ENCODE data around the gene HRAS. TPM values are rescaled to one million over a fixed set of nuclear protein-coding genes. Genes with fewer than 3 reads are reported as not detected.

The HRAS gene
- total RNA-seq, 3 donors from 2014 or later (not counting 1 experiment from before 2014, with no cell fraction given), result 27.6 to 35.0 (median 30.6) TPM

DNA sequence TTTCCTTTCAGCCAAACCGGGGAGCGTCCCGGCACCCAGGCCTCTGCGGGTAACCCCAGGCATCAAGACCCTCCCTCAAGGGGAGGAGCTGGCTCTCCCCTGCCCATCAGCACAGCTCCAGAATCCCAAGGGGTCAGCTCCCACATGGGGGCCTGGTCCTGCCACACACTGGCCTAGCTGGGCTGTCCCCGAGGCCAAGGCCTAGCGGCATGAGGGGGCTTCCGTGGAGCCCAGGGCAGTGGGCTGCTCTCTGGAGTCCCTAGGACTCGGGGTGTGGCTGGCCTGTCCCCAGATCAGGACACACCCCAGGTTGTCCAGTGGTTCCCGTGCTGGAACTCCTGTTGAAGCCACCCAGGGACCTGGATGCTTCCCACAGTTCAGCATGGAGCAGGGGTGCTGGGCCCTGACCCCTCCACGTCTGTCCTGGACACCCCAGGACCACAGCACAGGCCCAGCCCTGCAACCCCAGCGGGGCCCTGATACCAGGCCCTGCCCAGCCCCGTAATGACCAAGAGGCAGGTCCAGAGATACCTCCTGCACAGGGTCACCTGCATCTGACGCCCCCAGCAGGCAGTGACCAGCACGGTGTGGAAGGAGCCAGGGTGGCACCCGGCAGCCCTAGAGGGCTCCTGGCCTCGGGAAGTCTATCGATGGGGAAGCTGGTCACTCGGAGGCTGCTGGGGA is 5.5 kb downstream of the HRAS start:
- Mint-ChIP-seq H3K27ac (no peak overlapping the region), H3K4me3 (no peak overlapping the region), H3K9me3 (no peaks in the 10 kb centered on the region), H3K4me1 (peaks cover 0 to 7% of the 10 kb centered on the region in 2 donors), H3K27me3 (ENCODE audit: low read depth in 2 of 2) (no peaks in the 10 kb centered on the region), H3K36me3 (no peaks in the 10 kb centered on the region)
- peaks cover 11% of the 10 kb centered on the region for H3K36me3 ChIP-seq (ENCODE audit: control insufficient read depth, insufficient read depth, low read length)
- no peaks in the 10 kb centered on the region for H3K27me3 ChIP-seq (ENCODE audit: control insufficient read depth, insufficient read depth, low read length)
- no peaks in the 10 kb centered on the region for H3K9me3 ChIP-seq (ENCODE audit: control insufficient read depth, insufficient read depth, low read length)
- WGBS (ENCODE audit: insufficient coverage), result 92% methylated on average over 18 of the region's 18 CpGs
- no peak overlapping the region for H3K4me3 ChIP-seq (ENCODE audit: low read length)
- intact Hi-C loops (cut with micrococcal nuclease), result no loop called here
- H3K27ac ChIP-seq (ENCODE audit: low read length), result no peak overlapping the region
- H3K4me1 ChIP-seq (ENCODE audit: control insufficient read depth, insufficient read depth, low read length), result peaks cover 10% of the 10 kb centered on the region
- no peak for ATAC-seq
- TF ChIP-seq, protein P1, sequence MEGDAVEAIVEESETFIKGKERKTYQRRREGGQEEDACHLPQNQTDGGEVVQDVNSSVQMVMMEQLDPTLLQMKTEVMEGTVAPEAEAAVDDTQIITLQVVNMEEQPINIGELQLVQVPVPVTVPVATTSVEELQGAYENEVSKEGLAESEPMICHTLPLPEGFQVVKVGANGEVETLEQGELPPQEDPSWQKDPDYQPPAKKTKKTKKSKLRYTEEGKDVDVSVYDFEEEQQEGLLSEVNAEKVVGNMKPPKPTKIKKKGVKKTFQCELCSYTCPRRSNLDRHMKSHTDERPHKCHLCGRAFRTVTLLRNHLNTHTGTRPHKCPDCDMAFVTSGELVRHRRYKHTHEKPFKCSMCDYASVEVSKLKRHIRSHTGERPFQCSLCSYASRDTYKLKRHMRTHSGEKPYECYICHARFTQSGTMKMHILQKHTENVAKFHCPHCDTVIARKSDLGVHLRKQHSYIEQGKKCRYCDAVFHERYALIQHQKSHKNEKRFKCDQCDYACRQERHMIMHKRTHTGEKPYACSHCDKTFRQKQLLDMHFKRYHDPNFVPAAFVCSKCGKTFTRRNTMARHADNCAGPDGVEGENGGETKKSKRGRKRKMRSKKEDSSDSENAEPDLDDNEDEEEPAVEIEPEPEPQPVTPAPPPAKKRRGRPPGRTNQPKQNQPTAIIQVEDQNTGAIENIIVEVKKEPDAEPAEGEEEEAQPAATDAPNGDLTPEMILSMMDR (IDR thresholded peaks at IDR 0.05), result no peak
- no peak for DNase-seq

DNA sequence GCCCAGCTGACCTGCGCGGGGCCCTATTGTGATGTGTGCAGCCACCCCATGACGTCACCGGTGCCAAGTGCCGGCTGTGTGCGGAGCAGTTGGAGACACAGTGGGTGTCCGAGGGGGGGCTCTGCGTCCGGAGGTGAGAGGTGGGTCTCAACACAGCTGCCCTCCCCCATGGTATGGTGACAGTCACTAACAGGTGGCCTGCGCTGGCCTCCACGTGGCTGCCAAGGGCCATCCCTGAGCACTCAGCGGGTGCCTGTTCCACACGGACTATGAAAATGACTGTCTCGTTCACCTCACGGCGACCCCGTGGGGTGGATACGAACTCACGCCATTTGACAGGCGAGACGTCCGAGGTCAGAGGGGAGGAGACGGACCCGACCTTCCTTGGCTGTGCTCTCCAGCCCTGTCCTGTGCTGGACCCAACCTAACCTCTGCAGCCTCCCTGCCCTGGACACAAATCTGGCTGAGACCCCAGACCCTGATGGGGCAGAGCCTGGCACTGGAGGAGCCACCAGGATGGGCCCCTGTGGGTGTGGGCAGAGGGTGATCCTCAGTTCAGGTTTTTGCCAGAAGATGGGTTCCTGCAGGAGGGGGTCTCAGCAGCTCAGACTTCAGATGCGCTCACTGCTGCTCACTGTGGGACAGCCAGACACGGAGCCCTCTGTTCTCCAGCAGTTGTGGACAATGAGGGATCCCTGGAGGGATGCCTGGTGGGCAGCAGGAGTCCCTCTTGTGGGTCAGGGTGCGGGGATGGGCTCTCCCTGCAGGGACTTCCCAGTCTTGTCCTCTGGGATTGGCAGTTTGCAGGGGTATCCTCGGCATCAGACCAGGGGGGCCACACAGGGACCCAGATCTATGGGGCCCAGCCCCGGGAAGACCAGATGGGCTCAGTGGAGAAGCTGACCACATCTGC is 6.3 kb downstream of the HRAS start:
- 91% methylated on average over 29 of the region's 29 CpGs for WGBS (ENCODE audit: insufficient coverage)
- no peak overlapping the region for H3K27ac ChIP-seq (ENCODE audit: low read length)
- no peak overlapping the region for H3K27ac Mint-ChIP-seq
- TF ChIP-seq, protein P1 (IDR thresholded peaks at IDR 0.05), result no peak
- H3K36me3 Mint-ChIP-seq, result no peaks in the 10 kb centered on the region
- no peak overlapping the region for H3K4me3 Mint-ChIP-seq
- no peak overlapping the region for H3K4me3 ChIP-seq (ENCODE audit: low read length)
- no peaks in the 10 kb centered on the region for H3K9me3 ChIP-seq (ENCODE audit: control insufficient read depth, insufficient read depth, low read length)
- intact Hi-C loops (cut with micrococcal nuclease), result no loop called here
- DNase-seq, result no peak
- peaks cover 0 to 3% of the 10 kb centered on the region in 2 donors for H3K4me1 Mint-ChIP-seq
- H3K4me1 ChIP-seq (ENCODE audit: control insufficient read depth, insufficient read depth, low read length), result peaks cover 2% of the 10 kb centered on the region
- no peaks in the 10 kb centered on the region for H3K27me3 Mint-ChIP-seq (ENCODE audit: low read depth in 2 of 2)
- H3K9me3 Mint-ChIP-seq, result no peaks in the 10 kb centered on the region
- H3K36me3 ChIP-seq (ENCODE audit: control insufficient read depth, insufficient read depth, low read length), result peaks cover 11% of the 10 kb centered on the region
- H3K27me3 ChIP-seq (ENCODE audit: control insufficient read depth, insufficient read depth, low read length), result no peaks in the 10 kb centered on the region
- no peak for ATAC-seq

DNA sequence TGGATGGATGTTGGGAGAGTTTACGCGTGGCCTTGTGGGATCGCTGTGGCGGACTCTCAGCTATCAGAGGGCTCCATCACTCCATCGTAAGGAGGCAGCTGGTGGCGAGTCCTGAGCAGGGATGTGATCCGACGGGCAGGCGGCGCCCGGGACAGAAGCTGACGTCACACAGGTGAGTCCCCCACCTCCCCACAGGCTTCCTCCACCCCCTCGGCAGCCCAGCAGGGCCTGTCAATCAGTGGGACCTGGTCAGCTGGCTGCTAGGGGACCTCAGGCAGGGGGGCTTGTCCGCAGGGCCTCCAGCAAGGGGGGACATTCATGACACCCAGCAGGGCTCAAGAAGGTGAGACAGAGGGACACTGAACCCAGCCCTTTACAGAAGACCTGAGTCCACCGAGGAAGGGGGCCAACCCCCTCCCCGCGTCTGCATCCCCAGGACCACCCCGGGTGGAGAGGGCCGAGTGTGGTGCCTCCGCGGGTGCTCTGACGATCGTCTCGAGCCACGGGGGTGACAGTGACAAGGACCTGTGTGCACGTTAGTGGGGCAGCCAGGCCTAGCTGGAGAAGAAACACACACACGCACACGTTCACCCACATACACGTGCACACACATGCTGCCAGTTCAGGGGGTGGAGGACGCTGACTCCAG is 7.1 kb downstream of the HRAS start:
- no peak for ATAC-seq
- no peaks in the 10 kb centered on the region for H3K9me3 Mint-ChIP-seq
- no peaks in the 10 kb centered on the region for H3K4me1 Mint-ChIP-seq
- no peak overlapping the region for H3K27ac Mint-ChIP-seq
- no peak overlapping the region for H3K4me3 Mint-ChIP-seq
- Histone ChIP-seq H3K4me1 (ENCODE audit: control insufficient read depth, insufficient read depth, low read length) (no peaks in the 10 kb centered on the region), H3K36me3 (ENCODE audit: control insufficient read depth, insufficient read depth, low read length) (peaks cover 11% of the 10 kb centered on the region), H3K4me3 (ENCODE audit: low read length) (no peak overlapping the region), H3K27me3 (ENCODE audit: control insufficient read depth, insufficient read depth, low read length) (no peaks in the 10 kb centered on the region), H3K27ac (ENCODE audit: low read length) (no peak overlapping the region), H3K9me3 (ENCODE audit: control insufficient read depth, insufficient read depth, low read length) (no peaks in the 10 kb centered on the region)
- H3K27me3 Mint-ChIP-seq (ENCODE audit: low read depth in 2 of 2), result no peaks in the 10 kb centered on the region
- no peaks in the 10 kb centered on the region for H3K36me3 Mint-ChIP-seq
- 92% methylated on average over 30 of the region's 30 CpGs for WGBS (ENCODE audit: insufficient coverage)
- intact Hi-C loops (cut with micrococcal nuclease), result no loop called here
- no peak for DNase-seq
- TF ChIP-seq, protein P1 (IDR thresholded peaks at IDR 0.05), result no peak

Data from natural killer cell (primary cell).